Prostate gland (tissue), 2 donors: Measurements from ENCODE around the gene GRB10. TPM values are rescaled to one million over a fixed set of nuclear protein-coding genes. Genes with fewer than 3 reads are reported as not detected.

Source experiments
- DNase-seq: peaks from one replicate; pipeline ENCODE4 v3.0.0-alpha.2; 2019; ENCODE audit warnings: low spot score
- H3K27ac ChIP-seq, 2 donors: fragments of 200-600 bp; sonication (generic); 2 replicates each; pipeline ENCODE4 v1.5.1; 2017 to 2019
- H3K27me3 ChIP-seq: fragments of 200-600 bp; sonication (generic); replicated peaks from 2 replicates; pipeline ENCODE4 v1.5.1; 2019; ENCODE audit not compliant: insufficient read depth
- H3K36me3 ChIP-seq, 2 donors: fragments of 200-600 bp; sonication (generic); 1 replicate in 1 of 2; 2 replicates in 1 of 2; pipeline versions ENCODE4 v1.5.1 to v1.8.1; 2017 to 2019
- H3K4me1 ChIP-seq: fragments of 200-600 bp; sonication (generic); replicated peaks from 2 replicates; pipeline ENCODE4 v1.5.1; 2019
- H3K4me3 ChIP-seq, 2 donors: fragments of 200-600 bp; sonication (generic); 2 replicates each; pipeline ENCODE4 v1.5.1; 2017 to 2019
- H3K9me3 ChIP-seq: fragments of 200-600 bp; sonication (generic); 2 replicates; pipeline ENCODE4 v1.5.1; 2017
- CTCF ChIP-seq, 4 experiments: fragments of 200-600 bp in 2 of 4; fragments of 450-650 bp in 2 of 4; sonication (generic) in 2 of 4; IDR thresholded peaks; 1 replicate in 3 of 4; 2 replicates in 1 of 4; pipeline ENCODE4 v1.5.1; 2016 to 2019; ENCODE audit warnings: antibody characterized with exemption in 4 of 4, mild to moderate bottlenecking in 2 of 4, moderate library complexity in 2 of 4
- POLR2A ChIP-seq: fragments of 450-650 bp; IDR thresholded peaks from one replicate; pipeline ENCODE4 v1.6.1; 2016; ENCODE audit warnings: antibody characterized with exemption, mild to moderate bottlenecking
- POLR2AphosphoS5 ChIP-seq: sonication (generic); formaldehyde crosslinking; IDR thresholded peaks from one replicate; pipeline ENCODE4 v1.6.1; 2017; ENCODE audit warnings: antibody characterized with exemption
- WGBS: methylation state at CpG from one replicate; pipeline ENCODE4 v1.1.5; 2018; 5-methylcytosine and 5-hydroxymethylcytosine counted together
- intact Hi-C: fragments of 100-400 bp; cut with DNase I; formaldehyde crosslinking; loops from one replicate; pipeline ENCODE4 v1.14.2; 2022
- total RNA-seq, 2 donors: library from RNA; depleted of rRNA; stranded (reverse); fragments of >200 nt; gene quantifications; one replicate each; pipeline ENCODE4 v1.1.0, GENCODE V29; 2016

The GRB10 gene
- total RNA-seq, 2 donors from 2014 or later, result 54.3 to 63.1 TPM

- no peaks in the 10 kb centered on the region for H3K9me3 ChIP-seq
Observed at GRCh38 chr7:50728184-50728583, 54.5 kb downstream of the GRB10 start.

GRCh38 chr7:50727711-50728110, 55.0 kb downstream of the GRB10 start:
- intact Hi-C loops, result no loop called here
- Histone ChIP-seq H3K9me3 (no peaks in the 10 kb centered on the region), H3K27me3 (no peaks in the 10 kb centered on the region), H3K4me1 (no peaks in the 10 kb centered on the region), H3K36me3 (no peaks in the 10 kb centered on the region), H3K27ac (no peak overlapping the region), H3K4me3 (no peak overlapping the region)
- TF ChIP-seq CTCF (IDR thresholded peaks at IDR 0.05) (no peak), POLR2AphosphoS5 (no peak), POLR2A (no peak)
- 56% methylated on average over 2 of the region's 2 CpGs for WGBS
- DNase-seq, result no peak

More at GRCh38 chr7:50728184-50728583, 54.5 kb downstream of the GRB10 start:
- intact Hi-C loops, result no loop called here
- no peak overlapping the region for H3K4me3 ChIP-seq
- H3K27me3 ChIP-seq, result no peaks in the 10 kb centered on the region
- DNase-seq, result no peak
- WGBS, result 40% methylated on average over 2 of the region's 2 CpGs
- H3K4me1 ChIP-seq, result no peaks in the 10 kb centered on the region
- no peaks in the 10 kb centered on the region for H3K36me3 ChIP-seq
- H3K27ac ChIP-seq, result no peak overlapping the region
- TF ChIP-seq CTCF (IDR thresholded peaks at IDR 0.05) (no peak), POLR2A (no peak), POLR2AphosphoS5 (no peak)

GRCh38 chr7:50727072-50727471, 55.6 kb downstream of the GRB10 start:
- WGBS, result 84% methylated on average over 3 of the region's 3 CpGs
- Histone ChIP-seq H3K27ac (no peak overlapping the region), H3K36me3 (no peaks in the 10 kb centered on the region), H3K4me1 (no peaks in the 10 kb centered on the region), H3K27me3 (no peaks in the 10 kb centered on the region), H3K9me3 (no peaks in the 10 kb centered on the region), H3K4me3 (no peak overlapping the region)
- intact Hi-C loops, result no loop called here
- DNase-seq, result no peak
- TF ChIP-seq CTCF (IDR thresholded peaks at IDR 0.05) (no peak), POLR2A (no peak), POLR2AphosphoS5 (no peak)

- H3K27me3 ChIP-seq, result no peaks in the 10 kb centered on the region
- no peak for TF ChIP-seq CTCF (IDR thresholded peaks at IDR 0.05)
- no peak for TF ChIP-seq POLR2A
- TF ChIP-seq POLR2AphosphoS5, result no peak
- 76% methylated on average over 3 of the region's 3 CpGs for WGBS
- H3K27ac ChIP-seq, result no peak overlapping the region
- no peak overlapping the region for H3K4me3 ChIP-seq
- no peak for DNase-seq
- H3K4me1 ChIP-seq, result no peaks in the 10 kb centered on the region
- no peaks in the 10 kb centered on the region for H3K36me3 ChIP-seq
- no peaks in the 10 kb centered on the region for H3K9me3 ChIP-seq
- intact Hi-C loops, result no loop called here
Observed at GRCh38 chr7:50725774-50726173, 56.9 kb downstream of the GRB10 start.
